Mammary epithelial cell (primary cell): ENCODE results near the gene PHF19.

ENCODE experiments used
- EZH2 ChIP-seq: IDR thresholded peaks from 2 replicates; pipeline ENCODE4 v1.6.1; 2012; ENCODE audit warnings: low read length, inconsistent platforms, borderline replicate concordance
- TF ChIP-seq, protein P1 (sequence below), 2 donors: IDR thresholded peaks in 1 of 2; conservative IDR thresholded peaks in 1 of 2; 2 replicates each; pipeline ENCODE4 v1.5.1; 2011 to 2012; ENCODE audit warnings: inconsistent platforms in 2 of 2, low read length in 2 of 2, mild to moderate bottlenecking in 2 of 2, control low read depth in 1 of 2, low read depth in 1 of 2; ENCODE audit not compliant: insufficient read depth in 1 of 2; ENCODE audit errors: extremely low read depth in 1 of 2

DNA sequence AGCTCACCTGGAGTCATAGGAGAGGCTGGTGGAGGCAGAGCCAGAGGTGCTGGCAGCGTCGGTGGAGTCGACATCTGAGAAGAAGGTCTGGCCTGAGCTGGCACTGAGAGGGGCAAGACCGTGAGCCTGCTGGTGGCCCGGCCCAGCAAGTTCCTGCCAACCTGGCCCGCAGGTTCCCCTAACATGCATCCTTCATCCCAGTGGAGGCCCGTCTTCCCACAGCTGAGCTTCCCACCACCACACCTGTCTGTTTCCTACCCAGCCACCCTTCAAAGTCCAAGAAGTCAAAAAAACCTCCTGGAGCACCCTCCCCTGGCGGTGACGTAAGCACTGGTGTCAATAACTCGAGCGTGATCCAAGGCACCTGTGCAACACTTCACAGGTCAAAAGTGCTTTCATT is 16.9 kb downstream of the PHF19 start:
- TF ChIP-seq EZH2 = no peak
- TF ChIP-seq, protein P1, sequence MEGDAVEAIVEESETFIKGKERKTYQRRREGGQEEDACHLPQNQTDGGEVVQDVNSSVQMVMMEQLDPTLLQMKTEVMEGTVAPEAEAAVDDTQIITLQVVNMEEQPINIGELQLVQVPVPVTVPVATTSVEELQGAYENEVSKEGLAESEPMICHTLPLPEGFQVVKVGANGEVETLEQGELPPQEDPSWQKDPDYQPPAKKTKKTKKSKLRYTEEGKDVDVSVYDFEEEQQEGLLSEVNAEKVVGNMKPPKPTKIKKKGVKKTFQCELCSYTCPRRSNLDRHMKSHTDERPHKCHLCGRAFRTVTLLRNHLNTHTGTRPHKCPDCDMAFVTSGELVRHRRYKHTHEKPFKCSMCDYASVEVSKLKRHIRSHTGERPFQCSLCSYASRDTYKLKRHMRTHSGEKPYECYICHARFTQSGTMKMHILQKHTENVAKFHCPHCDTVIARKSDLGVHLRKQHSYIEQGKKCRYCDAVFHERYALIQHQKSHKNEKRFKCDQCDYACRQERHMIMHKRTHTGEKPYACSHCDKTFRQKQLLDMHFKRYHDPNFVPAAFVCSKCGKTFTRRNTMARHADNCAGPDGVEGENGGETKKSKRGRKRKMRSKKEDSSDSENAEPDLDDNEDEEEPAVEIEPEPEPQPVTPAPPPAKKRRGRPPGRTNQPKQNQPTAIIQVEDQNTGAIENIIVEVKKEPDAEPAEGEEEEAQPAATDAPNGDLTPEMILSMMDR (conservative IDR thresholded peaks at IDR 0.05 in 1 of 2, IDR thresholded peaks at IDR 0.05 in 1 of 2; ENCODE audit: extremely low read depth in 1 of 2, insufficient read depth in 1 of 2, low read depth in 1 of 2, low read length in 2 of 2) = no peak
